ENCODE data around the gene MISP3. TPM values are rescaled to one million over a fixed set of nuclear protein-coding genes. Genes with fewer than 3 reads are reported as not detected.

Gene MISP3
- total RNA-seq, 2 donors from 2014 or later, result 12.4 to 17.2 TPM

GRCh38 chr19:14120497-14120780 lies 47.9 kb downstream of the MISP3 start:
- WGBS, result 92% methylated on average over 7 of the region's 7 CpGs

GRCh38 chr19:14122924-14123323 lies 50.3 kb downstream of the MISP3 start:
- Histone ChIP-seq H3K9me3 (no peaks in the 10 kb centered on the region), H3K27me3 (replicated peaks; ENCODE audit: insufficient read depth) (no peaks in the 10 kb centered on the region), H3K4me1 (replicated peaks) (no peaks in the 10 kb centered on the region), H3K4me3 (no peak overlapping the region), H3K36me3 (no peaks in the 10 kb centered on the region), H3K27ac (no peak overlapping the region)
- 88% methylated on average over 6 of the region's 6 CpGs for WGBS
- no peak for DNase-seq (ENCODE audit: low spot score)
- intact Hi-C loops (cut with DNase I), result no loop called here
- TF ChIP-seq POLR2A (IDR thresholded peaks at IDR 0.05) (no peak), CTCF (IDR thresholded peaks at IDR 0.05) (no peak), POLR2AphosphoS5 (IDR thresholded peaks at IDR 0.05) (no peak)

More at GRCh38 chr19:14120497-14120780, 47.9 kb downstream of the MISP3 start:
- Histone ChIP-seq H3K36me3 (no peaks in the 10 kb centered on the region), H3K9me3 (no peaks in the 10 kb centered on the region), H3K27ac (no peak overlapping the region), H3K27me3 (replicated peaks; ENCODE audit: insufficient read depth) (no peaks in the 10 kb centered on the region), H3K4me3 (no peak overlapping the region), H3K4me1 (replicated peaks) (peaks cover 2% of the 10 kb centered on the region)
- intact Hi-C loops (cut with DNase I), result no loop called here
- TF ChIP-seq POLR2AphosphoS5 (IDR thresholded peaks at IDR 0.05) (no peak), POLR2A (IDR thresholded peaks at IDR 0.05) (no peak), CTCF (IDR thresholded peaks at IDR 0.05) (no peak)
- DNase-seq (ENCODE audit: low spot score), result no peak

Other genes starting within 250 kb of the MISP3 start
- gene NANOS3, start 195.7 kb upstream of the MISP3 start, total RNA-seq, result 1 to 10 TPM in 1 of 2 donors, not detected in 1; 1.5 TPM
- 10 to 100 TPM in 1 of 2 donors, 1 to 10 TPM in 1; 2.0 to 12.6 TPM for gene BRME1, start 166.7 kb upstream of the MISP3 start, total RNA-seq
- 10 to 100 TPM; 40.9 to 64.8 TPM for gene CC2D1A, start 166.6 kb upstream of the MISP3 start, total RNA-seq
- gene PODNL1, start 134.4 kb upstream of the MISP3 start, total RNA-seq, result 1 to 10 TPM in 1 of 2 donors, under 1 TPM in 1; 0.50 to 9.1 TPM
- gene DCAF15, start 120.3 kb upstream of the MISP3 start, total RNA-seq, result 10 to 100 TPM; 18.6 to 47.4 TPM
- 10 to 100 TPM in 1 of 2 donors, 1 to 10 TPM in 1; 9.2 to 12.7 TPM for gene RFX1, start 66.5 kb upstream of the MISP3 start, total RNA-seq
- gene RLN3, start 44.6 kb upstream of the MISP3 start, total RNA-seq, result not detected
- gene IL27RA, start 41.0 kb upstream of the MISP3 start, total RNA-seq, result 1 to 10 TPM; 4.7 to 8.3 TPM
- 10 to 100 TPM in 1 of 2 donors, 1 to 10 TPM in 1; 1.8 to 16.1 TPM for gene PALM3, start 10.7 kb upstream of the MISP3 start, total RNA-seq
- under 1 TPM in 1 of 2 donors, not detected in 1; 0.97 TPM for gene C19orf67, start 13.0 kb downstream of the MISP3 start, total RNA-seq
- 10 to 100 TPM; 25.4 to 48.2 TPM for gene SAMD1, start 18.0 kb downstream of the MISP3 start, total RNA-seq
- 100 to 1,000 TPM in 1 of 2 donors, 10 to 100 TPM in 1; 34.8 to 106 TPM for gene PRKACA, start 45.0 kb downstream of the MISP3 start, total RNA-seq
- gene ASF1B, start 63.8 kb downstream of the MISP3 start, total RNA-seq, result 10 to 100 TPM in 1 of 2 donors, 1 to 10 TPM in 1; 5.1 to 19.7 TPM
- gene ADGRL1, start 133.4 kb downstream of the MISP3 start, total RNA-seq, result 10 to 100 TPM; 13.0 to 44.1 TPM